Psoas muscle (tissue), 8 donors: ENCODE measurements around the gene GFRA3. TPM values are rescaled to one million over a fixed set of nuclear protein-coding genes. Genes with fewer than 3 reads are reported as not detected.

Source experiments
- ATAC-seq, 4 donors: fragments of 200-7000 bp; cut with Tn5 transposase; one replicate each; pipeline ENCODE4 v1.9.1; 2020; ENCODE audit warnings: moderate library complexity in 3 of 4, mild to moderate bottlenecking in 2 of 4
- DNase-seq, 2 donors: peaks; one replicate each; pipeline ENCODE4 v3.0.0-alpha.2; 2020
- H3K27ac ChIP-seq: fragments of 200-600 bp; one replicate; pipeline ENCODE4 v1.8.0; 2022
- H3K27me3 ChIP-seq, 3 donors: fragments of 200-600 bp in 1 of 3; one replicate each; pipeline versions ENCODE4 v1.6.1 to v1.8.0; 2013 to 2022; ENCODE audit warnings: low read length in 2 of 3, mild to moderate bottlenecking in 2 of 3, moderate library complexity in 1 of 3; ENCODE audit not compliant: insufficient read depth in 3 of 3
- H3K36me3 ChIP-seq, 2 donors: fragments of 200-600 bp in 1 of 2; one replicate each; pipeline versions ENCODE4 v1.6.1 to v1.8.0; 2013 to 2022; ENCODE audit warnings: low read depth in 1 of 2, mild to moderate bottlenecking in 1 of 2, moderate library complexity in 1 of 2; ENCODE audit not compliant: insufficient read depth in 1 of 2
- H3K4me1 ChIP-seq: fragments of 200-600 bp; one replicate; pipeline ENCODE4 v1.8.0; 2022
- H3K4me3 ChIP-seq: fragments of 200-600 bp; one replicate; pipeline ENCODE4 v1.8.0; 2022; ENCODE audit warnings: mild to moderate bottlenecking
- H3K9me3 ChIP-seq: fragments of 200-600 bp; one replicate; pipeline ENCODE4 v1.8.0; 2022
- WGBS, 3 donors: extraction: QIAGEN DNeasy Blood & Tissue Kit; methylation state at CpG; one replicate each; pipeline versions ENCODE4 v1.1.6 to v1.1.7; 2013; 5-methylcytosine and 5-hydroxymethylcytosine counted together
- intact Hi-C, 2 donors: fragments of 100-400 bp; cut with DNase I; formaldehyde crosslinking; loops; one replicate each; pipeline versions ENCODE4 v1.11.0 to v1.14.2; 2022
- polyA plus RNA-seq, 3 donors: library from polyadenylated mRNA; stranded (reverse); fragments of 200-250 nt; gene quantifications; one replicate each; pipeline ENCODE4 v1.2.3, GENCODE V29; 2013
- total RNA-seq, 4 donors: library from RNA; stranded (reverse); fragmentation: NEBNext Ultra II Directional in 2 of 4; extraction: Animal tissue kit (Norgen Biotek cat#: 25700) in 2 of 4; gene quantifications; one replicate each; pipeline versions ENCODE4 v1.2.1 to v1.2.4, GENCODE V29; 2021 to 2023
- TF ChIP-seq, protein P1 (sequence below): fragments of 200-600 bp; IDR thresholded peaks from one replicate; pipeline ENCODE4 v1.8.0; 2022; ENCODE audit warnings: antibody characterized with exemption
- donor health status: healthy with polysubstance abuse.
- donor health status: DM: no; HTN: no; CAD: no; lungs with moderate emphysema.
- donor health status: Bipolar disorder and iron deficiency.
- donor health status: healthy.
- donor health status: DM: yes; HTN: yes; CAD: no.
- donor health status: DM: no; HTN: no; CAD: no.
- donor health status: DM: no; HTN: no; CAD: no.
- donor health status: DM: yes; HTN: yes; CAD: no.

The GFRA3 gene
- total and polyA plus RNA-seq, 7 donors: 0.04 to 0.17 (median 0.10) TPM; not detected in 2

DNA sequence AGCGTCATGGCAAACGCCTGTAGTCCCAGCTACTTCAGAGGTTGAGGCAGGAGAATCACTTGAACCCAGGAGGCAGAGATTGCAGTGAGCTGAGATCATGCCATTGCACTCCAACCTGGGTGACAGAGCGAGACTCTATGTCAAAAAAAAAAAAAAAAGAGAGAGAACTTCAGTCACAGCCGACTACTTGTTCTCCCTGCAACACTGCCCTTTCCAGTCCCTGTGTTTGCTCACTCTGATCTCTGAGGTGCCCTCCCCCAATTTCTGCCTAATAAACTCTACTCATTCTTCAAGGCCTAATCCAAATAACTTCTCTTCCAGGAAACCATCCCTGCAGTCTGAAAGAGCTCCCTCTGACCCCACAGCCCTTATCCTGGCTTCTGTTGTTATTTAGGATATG lies 28.1 kb downstream of the GFRA3 start:
- 81 to 90% (median 86%) methylated on average over 4 of the region's 4 CpGs for WGBS, 3 donors
- DNase-seq: no peak
- no peaks in the 10 kb centered on the region for H3K36me3 ChIP-seq
- no peaks in the 10 kb centered on the region for H3K27me3 ChIP-seq
- ATAC-seq: no peak
- H3K4me3 ChIP-seq: no peak overlapping the region
- no peaks in the 10 kb centered on the region for H3K9me3 ChIP-seq
- intact Hi-C loops: no loop called here
- TF ChIP-seq, protein P1, sequence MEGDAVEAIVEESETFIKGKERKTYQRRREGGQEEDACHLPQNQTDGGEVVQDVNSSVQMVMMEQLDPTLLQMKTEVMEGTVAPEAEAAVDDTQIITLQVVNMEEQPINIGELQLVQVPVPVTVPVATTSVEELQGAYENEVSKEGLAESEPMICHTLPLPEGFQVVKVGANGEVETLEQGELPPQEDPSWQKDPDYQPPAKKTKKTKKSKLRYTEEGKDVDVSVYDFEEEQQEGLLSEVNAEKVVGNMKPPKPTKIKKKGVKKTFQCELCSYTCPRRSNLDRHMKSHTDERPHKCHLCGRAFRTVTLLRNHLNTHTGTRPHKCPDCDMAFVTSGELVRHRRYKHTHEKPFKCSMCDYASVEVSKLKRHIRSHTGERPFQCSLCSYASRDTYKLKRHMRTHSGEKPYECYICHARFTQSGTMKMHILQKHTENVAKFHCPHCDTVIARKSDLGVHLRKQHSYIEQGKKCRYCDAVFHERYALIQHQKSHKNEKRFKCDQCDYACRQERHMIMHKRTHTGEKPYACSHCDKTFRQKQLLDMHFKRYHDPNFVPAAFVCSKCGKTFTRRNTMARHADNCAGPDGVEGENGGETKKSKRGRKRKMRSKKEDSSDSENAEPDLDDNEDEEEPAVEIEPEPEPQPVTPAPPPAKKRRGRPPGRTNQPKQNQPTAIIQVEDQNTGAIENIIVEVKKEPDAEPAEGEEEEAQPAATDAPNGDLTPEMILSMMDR: no peak
- H3K27ac ChIP-seq: no peak overlapping the region
- peaks cover 3% of the 10 kb centered on the region for H3K4me1 ChIP-seq

- TF ChIP-seq, protein P1: no peak
- WGBS, 3 donors: 5 to 20% (median 17%) methylated on average over 1 of the region's 1 CpG
- H3K36me3 ChIP-seq: no peaks in the 10 kb centered on the region
- peaks cover 3% of the 10 kb centered on the region for H3K4me1 ChIP-seq
- H3K9me3 ChIP-seq: no peaks in the 10 kb centered on the region
- no peaks in the 10 kb centered on the region for H3K27me3 ChIP-seq
- H3K4me3 ChIP-seq: no peak overlapping the region
- intact Hi-C loops: no loop called here
- no peak for DNase-seq
- H3K27ac ChIP-seq: no peak overlapping the region
- no peak for ATAC-seq
These were observed 28.7 kb downstream of the GFRA3 start for GRCh38 chr5:138245717-138246116.

DNA sequence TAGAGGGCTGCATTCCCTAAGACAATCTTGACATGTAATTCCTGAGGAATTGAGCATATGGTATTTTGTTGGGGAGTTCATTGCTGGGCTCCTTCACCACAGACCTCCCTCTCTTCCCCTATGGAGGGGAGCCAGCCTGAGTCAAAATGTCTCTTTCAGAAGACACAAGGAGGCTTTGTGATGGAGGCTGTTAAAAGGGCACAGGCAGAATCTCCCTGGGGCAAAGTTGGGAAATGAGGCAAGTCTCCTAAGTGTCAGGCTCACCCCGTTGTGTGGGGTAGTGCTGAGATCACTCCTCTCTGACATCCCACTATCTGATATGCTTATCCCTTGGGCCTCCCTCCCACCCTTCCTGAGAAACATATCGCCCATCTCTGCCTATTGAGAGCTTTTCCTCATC lies 30.6 kb downstream of the GFRA3 start:
- 52 to 60% (median 56%) methylated on average over 2 of the region's 2 CpGs for WGBS, 3 donors
- no peak for ATAC-seq
- TF ChIP-seq, protein P1: no peak

GRCh38 chr5:138241688-138242571 lies 32.5 kb downstream of the GFRA3 start:
- no peaks in the 10 kb centered on the region for H3K36me3 ChIP-seq
- no peaks in the 10 kb centered on the region for H3K27me3 ChIP-seq
- TF ChIP-seq, protein P1: no peak
- peaks cover 3% of the 10 kb centered on the region for H3K4me1 ChIP-seq
- 3 to 5% (median 3%) methylated on average over 47 to 67 of the region's 67 CpGs for WGBS, 3 donors
- peak overlapping the region; percentile 75 for H3K4me3 ChIP-seq
- H3K9me3 ChIP-seq: no peaks in the 10 kb centered on the region
- peak; percentile 64 to 92 (median 80) for ATAC-seq
- peak; percentile 22 to 57 for DNase-seq
- H3K27ac ChIP-seq: peak overlapping the region; percentile 16
- intact Hi-C loops: no loop called here

More for the DNA sequence above, 30.6 kb downstream of the GFRA3 start:
- no peaks in the 10 kb centered on the region for H3K9me3 ChIP-seq
- intact Hi-C loops: no loop called here
- H3K27ac ChIP-seq: no peak overlapping the region
- DNase-seq: no peak
- H3K4me1 ChIP-seq: peaks cover 3% of the 10 kb centered on the region
- no peaks in the 10 kb centered on the region for H3K27me3 ChIP-seq
- H3K4me3 ChIP-seq: no peak overlapping the region
- no peaks in the 10 kb centered on the region for H3K36me3 ChIP-seq
